DND-41 (cell line): ENCODE results near the gene PRSS35.

Experiments
- EZH2 ChIP-seq: IDR thresholded peaks from 3 replicates; pipeline ENCODE4 v1.6.1; 2012; ENCODE audit warnings: borderline replicate concordance, low read depth, mild to moderate bottlenecking, moderate library complexity, low read length, inconsistent platforms; ENCODE audit not compliant: severe bottlenecking
- TF ChIP-seq, protein P1 (sequence below): IDR thresholded peaks from 2 replicates; pipeline ENCODE4 v1.5.1; 2012; ENCODE audit warnings: borderline replicate concordance, low read length, moderate library complexity, mild to moderate bottlenecking; ENCODE audit not compliant: poor library complexity, severe bottlenecking; ENCODE audit errors: extremely low read depth

DNA sequence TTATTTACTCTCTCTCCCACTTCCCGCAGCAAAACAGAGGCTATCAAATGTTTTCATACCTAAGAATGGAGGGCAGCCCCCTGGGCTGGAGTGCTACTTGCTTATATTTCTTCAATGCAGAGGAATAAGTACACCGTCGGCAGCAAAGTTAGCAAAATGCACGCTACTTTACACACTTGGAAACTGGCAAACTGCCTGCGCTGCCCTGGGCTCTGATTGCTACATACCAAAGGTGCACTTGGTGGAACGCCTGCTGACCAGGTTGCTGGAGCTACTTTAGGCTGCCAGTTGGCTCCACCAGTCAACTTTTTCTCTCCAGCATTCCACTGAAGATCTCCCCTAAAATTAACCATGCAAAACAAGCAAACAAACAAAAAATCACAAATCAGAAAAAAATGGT, 62.4 kb downstream of the PRSS35 start:
- TF ChIP-seq, protein P1, sequence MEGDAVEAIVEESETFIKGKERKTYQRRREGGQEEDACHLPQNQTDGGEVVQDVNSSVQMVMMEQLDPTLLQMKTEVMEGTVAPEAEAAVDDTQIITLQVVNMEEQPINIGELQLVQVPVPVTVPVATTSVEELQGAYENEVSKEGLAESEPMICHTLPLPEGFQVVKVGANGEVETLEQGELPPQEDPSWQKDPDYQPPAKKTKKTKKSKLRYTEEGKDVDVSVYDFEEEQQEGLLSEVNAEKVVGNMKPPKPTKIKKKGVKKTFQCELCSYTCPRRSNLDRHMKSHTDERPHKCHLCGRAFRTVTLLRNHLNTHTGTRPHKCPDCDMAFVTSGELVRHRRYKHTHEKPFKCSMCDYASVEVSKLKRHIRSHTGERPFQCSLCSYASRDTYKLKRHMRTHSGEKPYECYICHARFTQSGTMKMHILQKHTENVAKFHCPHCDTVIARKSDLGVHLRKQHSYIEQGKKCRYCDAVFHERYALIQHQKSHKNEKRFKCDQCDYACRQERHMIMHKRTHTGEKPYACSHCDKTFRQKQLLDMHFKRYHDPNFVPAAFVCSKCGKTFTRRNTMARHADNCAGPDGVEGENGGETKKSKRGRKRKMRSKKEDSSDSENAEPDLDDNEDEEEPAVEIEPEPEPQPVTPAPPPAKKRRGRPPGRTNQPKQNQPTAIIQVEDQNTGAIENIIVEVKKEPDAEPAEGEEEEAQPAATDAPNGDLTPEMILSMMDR = no peak
- no peak for TF ChIP-seq EZH2
